ENCODE results near the gene IGSF21. TPM values are rescaled to one million over a fixed set of nuclear protein-coding genes. Genes with fewer than 3 reads are reported as not detected.

The IGSF21 gene
- polyA plus RNA-seq, 1 of the 3 experiments (the other 2 are of a cell fraction), result not detected

DNA sequence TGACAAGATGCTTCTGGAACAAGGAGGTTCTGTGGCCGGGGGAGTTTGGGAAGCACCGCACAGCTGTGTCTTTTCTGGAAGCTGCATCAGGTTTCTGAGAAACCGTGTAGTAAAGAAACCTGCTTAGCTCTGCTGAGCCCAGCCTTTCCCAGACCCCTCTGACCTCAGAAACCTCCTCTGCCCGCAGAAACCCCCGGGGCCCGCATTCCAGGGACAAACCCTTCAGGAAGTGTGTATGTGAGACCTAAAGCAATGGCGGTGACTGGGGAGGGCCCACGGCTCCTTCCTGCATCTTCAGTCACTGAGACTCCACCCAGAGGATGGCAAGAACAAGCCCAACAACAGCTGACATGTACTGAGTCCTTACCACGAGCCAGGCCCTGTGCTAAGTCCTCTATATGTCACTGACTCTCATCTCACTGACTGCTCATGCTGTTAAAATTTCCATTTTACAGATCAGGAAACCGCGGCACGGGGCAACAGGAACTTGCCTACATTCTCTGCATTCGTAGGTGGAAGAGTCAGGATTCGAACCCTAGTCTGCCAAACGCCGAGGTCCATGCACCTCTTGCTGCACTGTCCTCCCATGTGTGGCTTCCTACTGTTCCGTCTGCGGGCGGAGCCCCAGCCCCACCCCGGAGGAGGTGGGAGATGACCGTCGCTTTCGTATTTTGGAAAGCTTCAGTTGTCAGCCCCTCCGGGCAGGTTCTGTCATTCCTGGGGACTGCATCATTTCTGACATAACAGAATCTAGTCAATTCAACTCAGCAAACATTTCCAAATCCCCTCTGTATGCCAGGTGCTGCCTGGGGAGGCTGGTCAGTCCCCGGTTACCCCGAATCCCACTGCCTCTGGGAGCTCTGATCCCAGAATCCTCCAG is 299.8 kb downstream of the IGSF21 start:
- Histone ChIP-seq H3F3A (replicated peaks; ENCODE audit: insufficient read depth) (no peaks in the 10 kb centered on the region), H3K36me3 (replicated peaks in 1 of 2; ENCODE audit: control insufficient read depth in 1 of 2, insufficient read depth in 2 of 2, low read length in 1 of 2) (no peaks in the 10 kb centered on the region), H4K20me1 (ENCODE audit: insufficient read depth) (no peaks in the 10 kb centered on the region), H3K9ac (no peak overlapping the region), H3K4me3 (ENCODE audit: low read depth in 2 of 2, low read length in 1 of 2) (no peak overlapping the region), H3K4me1 (ENCODE audit: control insufficient read depth in 1 of 2, insufficient read depth in 2 of 2, low read depth in 1 of 2, low read length in 1 of 2) (peaks cover 0 to 2% of the 10 kb centered on the region in 2 experiments; a peak in 1 of 4 replicates), H3K9me2 (no peaks in the 10 kb centered on the region), H3K9me3 (no peaks in the 10 kb centered on the region), H2AFZ (ENCODE audit: low read depth) (no peak overlapping the region), H3K79me2 (ENCODE audit: insufficient read depth) (no peaks in the 10 kb centered on the region), H3K27me3 (ENCODE audit: insufficient read depth) (no peaks in the 10 kb centered on the region), H3K4me2 (no peak overlapping the region), H3K27ac (ENCODE audit: low read depth in 2 of 2, low read length in 1 of 2) (no peak overlapping the region)
- CTCF ChIA-PET, result interaction anchor here (0.6 to 1.7 kb wide), 4 partner anchors 10 to 929 kb away, joined by 3 to 4 read pairs (median 3); no protein-coding TSS in a partner anchor
- no peak for DNase-seq
- POLR2A ChIA-PET, result no interaction called here
- 53% methylated on average over 23 of the region's 26 CpGs for WGBS (ENCODE audit: low lambda C conversion rate)
- TF ChIP-seq GATA2 (CRISPR knock-in tag; IDR thresholded peaks at IDR 0.05) (no peak), FOSL2 (IDR thresholded peaks at IDR 0.05; ENCODE audit: borderline replicate concordance, low read depth) (no peak), FOXJ3 (CRISPR knock-in tag; IDR thresholded peaks at IDR 0.05) (no peak), EZH2phosphoT487 (IDR thresholded peaks at IDR 0.05; ENCODE audit: borderline replicate concordance, low read depth) (no peak), NRF1 (IDR thresholded peaks at IDR 0.05; ENCODE audit: low read depth, low read length) (no peak), TEAD4 (IDR thresholded peaks at IDR 0.05; ENCODE audit: borderline replicate concordance, insufficient read depth) (no peak), RFX5 (IDR thresholded peaks at IDR 0.05; ENCODE audit: low read length) (no peak)
- TF ChIP-seq, protein P1, sequence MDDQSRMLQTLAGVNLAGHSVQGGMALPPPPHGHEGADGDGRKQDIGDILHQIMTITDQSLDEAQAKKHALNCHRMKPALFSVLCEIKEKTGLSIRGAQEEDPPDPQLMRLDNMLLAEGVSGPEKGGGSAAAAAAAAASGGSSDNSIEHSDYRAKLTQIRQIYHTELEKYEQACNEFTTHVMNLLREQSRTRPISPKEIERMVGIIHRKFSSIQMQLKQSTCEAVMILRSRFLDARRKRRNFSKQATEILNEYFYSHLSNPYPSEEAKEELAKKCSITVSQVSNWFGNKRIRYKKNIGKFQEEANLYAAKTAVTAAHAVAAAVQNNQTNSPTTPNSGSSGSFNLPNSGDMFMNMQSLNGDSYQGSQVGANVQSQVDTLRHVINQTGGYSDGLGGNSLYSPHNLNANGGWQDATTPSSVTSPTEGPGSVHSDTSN (IDR thresholded peaks at IDR 0.05), result no peak
- TF ChIP-seq, protein P2, sequence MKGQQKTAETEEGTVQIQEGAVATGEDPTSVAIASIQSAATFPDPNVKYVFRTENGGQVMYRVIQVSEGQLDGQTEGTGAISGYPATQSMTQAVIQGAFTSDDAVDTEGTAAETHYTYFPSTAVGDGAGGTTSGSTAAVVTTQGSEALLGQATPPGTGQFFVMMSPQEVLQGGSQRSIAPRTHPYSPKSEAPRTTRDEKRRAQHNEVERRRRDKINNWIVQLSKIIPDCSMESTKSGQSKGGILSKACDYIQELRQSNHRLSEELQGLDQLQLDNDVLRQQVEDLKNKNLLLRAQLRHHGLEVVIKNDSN (IDR thresholded peaks at IDR 0.05; ENCODE audit: borderline replicate concordance, low read depth), result no peak
- TF ChIP-seq, protein P3, sequence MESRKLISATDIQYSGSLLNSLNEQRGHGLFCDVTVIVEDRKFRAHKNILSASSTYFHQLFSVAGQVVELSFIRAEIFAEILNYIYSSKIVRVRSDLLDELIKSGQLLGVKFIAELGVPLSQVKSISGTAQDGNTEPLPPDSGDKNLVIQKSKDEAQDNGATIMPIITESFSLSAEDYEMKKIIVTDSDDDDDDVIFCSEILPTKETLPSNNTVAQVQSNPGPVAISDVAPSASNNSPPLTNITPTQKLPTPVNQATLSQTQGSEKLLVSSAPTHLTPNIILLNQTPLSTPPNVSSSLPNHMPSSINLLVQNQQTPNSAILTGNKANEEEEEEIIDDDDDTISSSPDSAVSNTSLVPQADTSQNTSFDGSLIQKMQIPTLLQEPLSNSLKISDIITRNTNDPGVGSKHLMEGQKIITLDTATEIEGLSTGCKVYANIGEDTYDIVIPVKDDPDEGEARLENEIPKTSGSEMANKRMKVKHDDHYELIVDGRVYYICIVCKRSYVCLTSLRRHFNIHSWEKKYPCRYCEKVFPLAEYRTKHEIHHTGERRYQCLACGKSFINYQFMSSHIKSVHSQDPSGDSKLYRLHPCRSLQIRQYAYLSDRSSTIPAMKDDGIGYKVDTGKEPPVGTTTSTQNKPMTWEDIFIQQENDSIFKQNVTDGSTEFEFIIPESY (IDR thresholded peaks at IDR 0.05; ENCODE audit: borderline replicate concordance, low read depth), result no peak
- TF ChIP-seq, protein P4, sequence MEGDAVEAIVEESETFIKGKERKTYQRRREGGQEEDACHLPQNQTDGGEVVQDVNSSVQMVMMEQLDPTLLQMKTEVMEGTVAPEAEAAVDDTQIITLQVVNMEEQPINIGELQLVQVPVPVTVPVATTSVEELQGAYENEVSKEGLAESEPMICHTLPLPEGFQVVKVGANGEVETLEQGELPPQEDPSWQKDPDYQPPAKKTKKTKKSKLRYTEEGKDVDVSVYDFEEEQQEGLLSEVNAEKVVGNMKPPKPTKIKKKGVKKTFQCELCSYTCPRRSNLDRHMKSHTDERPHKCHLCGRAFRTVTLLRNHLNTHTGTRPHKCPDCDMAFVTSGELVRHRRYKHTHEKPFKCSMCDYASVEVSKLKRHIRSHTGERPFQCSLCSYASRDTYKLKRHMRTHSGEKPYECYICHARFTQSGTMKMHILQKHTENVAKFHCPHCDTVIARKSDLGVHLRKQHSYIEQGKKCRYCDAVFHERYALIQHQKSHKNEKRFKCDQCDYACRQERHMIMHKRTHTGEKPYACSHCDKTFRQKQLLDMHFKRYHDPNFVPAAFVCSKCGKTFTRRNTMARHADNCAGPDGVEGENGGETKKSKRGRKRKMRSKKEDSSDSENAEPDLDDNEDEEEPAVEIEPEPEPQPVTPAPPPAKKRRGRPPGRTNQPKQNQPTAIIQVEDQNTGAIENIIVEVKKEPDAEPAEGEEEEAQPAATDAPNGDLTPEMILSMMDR (IDR thresholded peaks at IDR 0.05), result no peak
- TF ChIP-seq, protein P5, sequence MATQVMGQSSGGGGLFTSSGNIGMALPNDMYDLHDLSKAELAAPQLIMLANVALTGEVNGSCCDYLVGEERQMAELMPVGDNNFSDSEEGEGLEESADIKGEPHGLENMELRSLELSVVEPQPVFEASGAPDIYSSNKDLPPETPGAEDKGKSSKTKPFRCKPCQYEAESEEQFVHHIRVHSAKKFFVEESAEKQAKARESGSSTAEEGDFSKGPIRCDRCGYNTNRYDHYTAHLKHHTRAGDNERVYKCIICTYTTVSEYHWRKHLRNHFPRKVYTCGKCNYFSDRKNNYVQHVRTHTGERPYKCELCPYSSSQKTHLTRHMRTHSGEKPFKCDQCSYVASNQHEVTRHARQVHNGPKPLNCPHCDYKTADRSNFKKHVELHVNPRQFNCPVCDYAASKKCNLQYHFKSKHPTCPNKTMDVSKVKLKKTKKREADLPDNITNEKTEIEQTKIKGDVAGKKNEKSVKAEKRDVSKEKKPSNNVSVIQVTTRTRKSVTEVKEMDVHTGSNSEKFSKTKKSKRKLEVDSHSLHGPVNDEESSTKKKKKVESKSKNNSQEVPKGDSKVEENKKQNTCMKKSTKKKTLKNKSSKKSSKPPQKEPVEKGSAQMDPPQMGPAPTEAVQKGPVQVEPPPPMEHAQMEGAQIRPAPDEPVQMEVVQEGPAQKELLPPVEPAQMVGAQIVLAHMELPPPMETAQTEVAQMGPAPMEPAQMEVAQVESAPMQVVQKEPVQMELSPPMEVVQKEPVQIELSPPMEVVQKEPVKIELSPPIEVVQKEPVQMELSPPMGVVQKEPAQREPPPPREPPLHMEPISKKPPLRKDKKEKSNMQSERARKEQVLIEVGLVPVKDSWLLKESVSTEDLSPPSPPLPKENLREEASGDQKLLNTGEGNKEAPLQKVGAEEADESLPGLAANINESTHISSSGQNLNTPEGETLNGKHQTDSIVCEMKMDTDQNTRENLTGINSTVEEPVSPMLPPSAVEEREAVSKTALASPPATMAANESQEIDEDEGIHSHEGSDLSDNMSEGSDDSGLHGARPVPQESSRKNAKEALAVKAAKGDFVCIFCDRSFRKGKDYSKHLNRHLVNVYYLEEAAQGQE (IDR thresholded peaks at IDR 0.05; ENCODE audit: low read depth, low read length), result no peak
